Trophoblast cell (in vitro differentiated cells and primary cell): ENCODE data around the gene ITGB1BP1.

Experiments
- DNase-seq, 2 donors: peaks; one replicate each; pipeline ENCODE4 v3.0.0-alpha.2; 2016
- H2AFZ ChIP-seq: 2 replicates; pipeline ENCODE4 v1.6.1; 2013; ENCODE audit warnings: low read length, moderate library complexity, mild to moderate bottlenecking; ENCODE audit not compliant: insufficient read depth, poor library complexity
- H2AK5ac ChIP-seq: 2 replicates; pipeline ENCODE4 v1.6.1; 2013; ENCODE audit warnings: mild to moderate bottlenecking, low read length
- H2BK120ac ChIP-seq: 2 replicates; pipeline ENCODE4 v1.6.1; 2013; ENCODE audit warnings: low read length, mild to moderate bottlenecking, moderate library complexity; ENCODE audit not compliant: insufficient read depth, poor library complexity
- H2BK12ac ChIP-seq: 2 replicates; pipeline ENCODE4 v1.6.1; 2013; ENCODE audit warnings: mild to moderate bottlenecking, low read length, moderate library complexity
- H2BK5ac ChIP-seq: 2 replicates; pipeline ENCODE4 v1.6.1; 2013; ENCODE audit warnings: low read length, low read depth, moderate library complexity, mild to moderate bottlenecking; ENCODE audit not compliant: poor library complexity
- H3K14ac ChIP-seq: 2 replicates; pipeline ENCODE4 v1.6.1; 2013; ENCODE audit warnings: mild to moderate bottlenecking, low read length
- H3K18ac ChIP-seq: 2 replicates; pipeline ENCODE4 v1.6.1; 2013; ENCODE audit warnings: mild to moderate bottlenecking, low read length
- H3K23ac ChIP-seq: 2 replicates; pipeline ENCODE4 v1.6.1; 2013; ENCODE audit warnings: low read length
- H3K27ac ChIP-seq: 2 replicates; pipeline ENCODE4 v1.5.1; 2013; ENCODE audit warnings: low read depth, mild to moderate bottlenecking, inconsistent platforms, low read length, moderate library complexity
- H3K27me3 ChIP-seq: 2 replicates; pipeline ENCODE4 v1.6.1; 2013; ENCODE audit warnings: inconsistent platforms, mild to moderate bottlenecking, low read length, moderate library complexity; ENCODE audit not compliant: insufficient read depth
- H3K36me3 ChIP-seq, 2 experiments: 1 replicate in 1 of 2; 2 replicates in 1 of 2; pipeline ENCODE4 v1.6.1; 2013; ENCODE audit warnings: low read length in 2 of 2, mild to moderate bottlenecking in 2 of 2, moderate library complexity in 1 of 2; ENCODE audit not compliant: insufficient read depth in 2 of 2, control insufficient read depth in 1 of 2
- H3K4ac ChIP-seq: 2 replicates; pipeline ENCODE4 v1.6.1; 2013; ENCODE audit warnings: low read depth, mild to moderate bottlenecking, low read length, moderate library complexity
- H3K4me1 ChIP-seq, 2 experiments: 1 replicate in 1 of 2; 2 replicates in 1 of 2; pipeline ENCODE4 v1.6.1; 2013; ENCODE audit warnings: low read length in 2 of 2, mild to moderate bottlenecking in 2 of 2, moderate library complexity in 1 of 2; ENCODE audit not compliant: insufficient read depth in 2 of 2, control insufficient read depth in 1 of 2
- H3K4me2 ChIP-seq: 2 replicates; pipeline ENCODE4 v1.6.1; 2013; ENCODE audit warnings: inconsistent platforms, mild to moderate bottlenecking, low read length, moderate library complexity
- H3K4me3 ChIP-seq: 2 replicates; pipeline ENCODE4 v1.5.1; 2013; ENCODE audit warnings: mild to moderate bottlenecking, low read depth, low read length, inconsistent platforms
- H3K79me1 ChIP-seq: one replicate; pipeline ENCODE4 v1.6.1; 2013; ENCODE audit warnings: low read length
- H3K79me2 ChIP-seq: 2 replicates; pipeline ENCODE4 v1.6.1; 2013; ENCODE audit warnings: low read length, mild to moderate bottlenecking; ENCODE audit not compliant: control insufficient read depth, insufficient read depth, poor library complexity
- H3K9ac ChIP-seq: 2 replicates; pipeline ENCODE4 v1.6.1; 2013; ENCODE audit warnings: mild to moderate bottlenecking, low read length
- H3K9me3 ChIP-seq: 2 replicates; pipeline ENCODE4 v1.6.1; 2013; ENCODE audit warnings: low read depth, mild to moderate bottlenecking, control low read depth, inconsistent platforms, low read length; ENCODE audit not compliant: insufficient read depth
- H4K12ac ChIP-seq: 2 replicates; pipeline ENCODE4 v1.6.1; 2013; ENCODE audit warnings: low read depth, mild to moderate bottlenecking, low read length, moderate library complexity
- H4K8ac ChIP-seq: 2 replicates; pipeline ENCODE4 v1.6.1; 2013; ENCODE audit warnings: low read depth, mild to moderate bottlenecking, low read length, moderate library complexity
- H4K91ac ChIP-seq: one replicate; pipeline ENCODE4 v1.6.1; 2013; ENCODE audit warnings: low read depth, mild to moderate bottlenecking, low read length, moderate library complexity
- WGBS: extraction: QIAGEN DNeasy Blood & Tissue Kit; methylation state at CpG from one replicate; pipeline ENCODE4 v1.1.7; 2013; ENCODE audit warnings: missing lambda C conversion rate; ENCODE audit not compliant: insufficient read length, insufficient coverage; ENCODE audit errors: extremely low coverage; 5-methylcytosine and 5-hydroxymethylcytosine counted together

The ITGB1BP1 gene

DNA sequence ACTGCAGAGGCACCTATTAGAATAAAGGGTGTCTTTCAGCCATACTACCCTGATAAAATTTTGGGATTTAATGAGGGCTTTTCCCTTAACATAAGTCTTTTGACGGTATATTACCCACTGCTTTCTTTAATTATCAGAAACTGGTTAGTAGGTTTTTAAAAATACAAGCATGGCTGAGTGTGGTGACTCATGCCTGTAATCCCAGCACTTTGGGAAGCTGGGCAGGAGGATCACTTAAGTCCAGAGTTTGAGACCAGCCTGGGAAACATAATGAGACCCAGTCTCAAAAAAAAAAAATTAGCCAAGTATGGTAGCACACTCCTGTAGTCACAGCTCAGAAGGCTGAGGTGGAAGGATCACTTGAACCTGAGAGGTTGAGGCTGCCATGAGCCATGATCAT, 16.2 kb upstream of the ITGB1BP1 start:
- no peak overlapping the region for H2AK5ac ChIP-seq
- no peak overlapping the region for H3K18ac ChIP-seq
- no peaks in the 10 kb centered on the region for H3K9me3 ChIP-seq
- H2BK5ac ChIP-seq = no peak overlapping the region
- peaks cover 26 to 32% of the 10 kb centered on the region in 2 experiments for H3K36me3 ChIP-seq
- no peak for DNase-seq
- WGBS = no CpG with 5 or more reads among the region's 1 CpG
- H2AFZ ChIP-seq = no peak overlapping the region
- H2BK12ac ChIP-seq = no peak overlapping the region
- H4K12ac ChIP-seq = no peak overlapping the region
- H3K79me2 ChIP-seq = no peaks in the 10 kb centered on the region
- H3K79me1 ChIP-seq = no peaks in the 10 kb centered on the region
- H3K4me2 ChIP-seq = no peak overlapping the region
- no peak overlapping the region for H3K27ac ChIP-seq
- no peak overlapping the region for H3K14ac ChIP-seq
- no peak overlapping the region for H4K8ac ChIP-seq
- H3K4me1 ChIP-seq = no peaks in the 10 kb centered on the region
- H3K4ac ChIP-seq = no peak overlapping the region
- no peak overlapping the region for H3K9ac ChIP-seq
- no peak overlapping the region for H3K23ac ChIP-seq
- no peak overlapping the region for H2BK120ac ChIP-seq
- H3K27me3 ChIP-seq = no peaks in the 10 kb centered on the region
- H3K4me3 ChIP-seq = no peak overlapping the region
- no peak overlapping the region for H4K91ac ChIP-seq

DNA sequence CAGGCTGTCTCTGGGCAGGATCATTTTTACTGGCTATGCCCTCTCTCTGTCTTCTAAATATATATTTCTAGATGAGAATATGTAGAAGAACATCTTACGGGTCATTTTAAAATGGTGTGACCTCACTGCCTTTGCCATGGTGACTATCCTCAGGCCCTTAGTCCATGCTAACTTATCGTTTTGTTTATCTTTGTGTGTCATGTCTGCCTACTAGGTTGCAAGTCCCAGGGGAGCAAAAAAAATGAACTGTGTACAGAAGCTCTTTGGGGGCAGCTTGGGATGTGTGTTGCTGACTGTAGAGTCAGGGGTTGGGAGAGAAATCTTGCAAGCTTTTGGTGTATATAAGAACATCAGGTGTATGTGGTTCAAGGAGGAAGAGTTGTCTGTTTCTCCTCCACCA, 11.2 kb upstream of the ITGB1BP1 start:
- H2BK120ac ChIP-seq = no peak overlapping the region
- no peaks in the 10 kb centered on the region for H3K27me3 ChIP-seq
- H3K79me1 ChIP-seq = no peaks in the 10 kb centered on the region
- no peak overlapping the region for H3K14ac ChIP-seq
- H3K9me3 ChIP-seq = no peaks in the 10 kb centered on the region
- WGBS = no CpG with 5 or more reads among the region's 2 CpGs
- H3K4me3 ChIP-seq = no peak overlapping the region
- no peak overlapping the region for H4K8ac ChIP-seq
- no peak overlapping the region for H3K23ac ChIP-seq
- H3K4me2 ChIP-seq = no peak overlapping the region
- no peak overlapping the region for H2BK5ac ChIP-seq
- H4K12ac ChIP-seq = no peak overlapping the region
- no peak overlapping the region for H3K4ac ChIP-seq
- no peak for DNase-seq
- H2AK5ac ChIP-seq = no peak overlapping the region
- no peak overlapping the region for H2BK12ac ChIP-seq
- peaks cover 28% of the 10 kb centered on the region in 2 experiments for H3K36me3 ChIP-seq
- no peak overlapping the region for H3K27ac ChIP-seq
- H2AFZ ChIP-seq = no peak overlapping the region
- H3K18ac ChIP-seq = no peak overlapping the region
- H3K79me2 ChIP-seq = no peaks in the 10 kb centered on the region
- H3K9ac ChIP-seq = no peak overlapping the region
- no peak overlapping the region for H4K91ac ChIP-seq
- no peaks in the 10 kb centered on the region for H3K4me1 ChIP-seq

DNA sequence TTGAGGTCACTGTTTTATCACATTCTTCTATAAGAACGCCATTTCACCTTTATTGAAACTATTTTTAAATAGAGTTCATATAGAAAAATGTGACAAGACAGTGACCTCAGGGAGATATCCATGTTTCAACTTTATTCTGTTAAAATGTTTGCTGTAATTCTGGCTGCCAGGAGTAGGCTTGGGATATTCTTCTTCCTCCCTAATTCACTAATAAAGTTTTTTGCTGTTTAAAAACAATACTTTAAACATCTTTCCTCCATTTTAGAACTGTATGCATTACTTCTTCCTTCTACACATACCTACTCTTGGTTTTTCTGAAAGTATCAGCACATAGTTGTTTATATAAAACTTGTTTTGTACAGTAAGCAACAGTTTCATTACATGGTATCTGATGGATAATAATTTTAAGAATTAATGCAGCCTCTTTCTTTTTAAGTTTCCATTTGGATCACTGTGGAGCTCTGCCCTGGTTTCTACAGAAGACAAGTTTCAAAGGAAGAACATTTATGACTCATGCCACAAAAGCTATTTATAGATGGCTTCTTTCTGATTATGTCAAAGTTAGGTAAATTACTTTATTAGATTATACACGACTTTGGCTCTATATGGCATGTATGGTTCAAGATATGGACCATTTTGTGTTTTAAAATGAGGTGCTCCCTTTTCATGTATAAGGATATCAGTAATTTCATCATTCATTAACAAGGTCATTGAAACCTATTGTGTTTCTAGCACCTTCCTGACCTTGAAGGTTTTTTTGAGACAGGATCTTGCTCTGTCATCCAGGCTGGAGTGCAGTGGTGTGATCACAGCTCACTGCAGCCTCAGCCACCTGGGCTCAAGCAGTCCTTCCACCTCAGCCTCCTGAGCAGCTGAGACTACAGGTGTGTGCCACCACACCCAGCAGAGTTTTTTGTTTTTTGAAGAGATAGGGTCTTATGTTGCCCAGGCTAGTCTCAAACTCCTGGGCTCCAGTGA, 7.3 kb upstream of the ITGB1BP1 start:
- Histone ChIP-seq H2AK5ac (no peak overlapping the region), H2AFZ (no peak overlapping the region), H2BK120ac (no peak overlapping the region), H3K4me2 (no peak overlapping the region), H3K23ac (no peak overlapping the region), H3K18ac (no peak overlapping the region), H3K4ac (no peak overlapping the region), H3K27ac (no peak overlapping the region), H3K9me3 (no peaks in the 10 kb centered on the region), H4K12ac (no peak overlapping the region), H2BK5ac (no peak overlapping the region), H3K14ac (no peak overlapping the region), H3K36me3 (peaks cover 18 to 23% of the 10 kb centered on the region in 2 experiments), H3K27me3 (no peaks in the 10 kb centered on the region), H4K8ac (no peak overlapping the region), H2BK12ac (no peak overlapping the region), H3K4me3 (no peak overlapping the region), H3K79me1 (no peaks in the 10 kb centered on the region), H3K9ac (no peak overlapping the region), H4K91ac (no peak overlapping the region), H3K79me2 (no peaks in the 10 kb centered on the region), H3K4me1 (no peaks in the 10 kb centered on the region)
- no peak for DNase-seq
- no CpG with 5 or more reads among the region's 2 CpGs for WGBS

DNA sequence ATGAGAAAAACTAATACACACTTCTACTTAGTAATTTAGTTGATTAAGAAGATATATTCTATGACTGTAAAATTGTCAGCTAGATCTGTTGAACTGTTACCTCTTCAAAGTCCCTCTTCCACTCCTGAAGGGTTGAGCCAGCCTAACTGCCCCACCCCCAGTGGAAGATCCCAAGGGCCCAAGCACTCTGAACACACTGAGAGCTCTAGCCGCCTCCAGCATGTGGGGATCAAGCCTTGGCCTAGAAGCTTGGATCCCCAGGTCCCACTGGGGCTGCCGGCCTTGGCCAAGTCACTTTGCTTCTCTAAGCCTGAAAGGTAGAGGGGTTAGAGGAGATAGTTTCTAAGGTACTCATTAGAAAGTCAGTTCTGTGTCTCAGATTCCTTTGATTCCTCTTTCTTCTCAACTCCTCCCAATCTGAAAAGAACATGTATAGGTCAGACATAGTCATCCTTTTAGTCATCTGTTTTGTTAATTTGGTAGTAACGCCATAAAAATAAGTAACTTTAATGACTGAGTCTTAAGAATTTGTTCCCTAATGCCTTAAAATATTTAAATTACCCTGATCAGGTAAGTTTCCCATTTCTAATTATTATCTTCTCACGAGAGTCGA, 5.7 kb upstream of the ITGB1BP1 start:
- Histone ChIP-seq H3K36me3 (peaks cover 16 to 18% of the 10 kb centered on the region in 2 experiments), H3K14ac (no peak overlapping the region), H3K9ac (no peak overlapping the region), H4K12ac (no peak overlapping the region), H3K27me3 (no peaks in the 10 kb centered on the region), H3K23ac (no peak overlapping the region), H3K4me1 (peaks cover 5% of the 10 kb centered on the region in 2 experiments), H2BK120ac (no peak overlapping the region), H2BK12ac (no peak overlapping the region), H3K4ac (no peak overlapping the region), H3K4me2 (no peak overlapping the region), H4K8ac (no peak overlapping the region), H3K4me3 (no peak overlapping the region), H3K9me3 (no peaks in the 10 kb centered on the region), H2BK5ac (no peak overlapping the region), H3K79me2 (no peaks in the 10 kb centered on the region), H2AK5ac (no peak overlapping the region), H4K91ac (no peak overlapping the region), H3K18ac (no peak overlapping the region), H3K79me1 (no peaks in the 10 kb centered on the region), H3K27ac (no peak overlapping the region), H2AFZ (no peak overlapping the region)
- DNase-seq = no peak
- WGBS = no CpG with 5 or more reads among the region's 5 CpGs
